Mesothelial cell of epicardium (in vitro differentiated cells): ENCODE data around the gene LUC7L3. TPM values are rescaled to one million over a fixed set of nuclear protein-coding genes. Genes with fewer than 3 reads are reported as not detected.

Experiments
- DNase-seq, 2 experiments: peaks; one replicate each; pipeline ENCODE4 v3.0.0; 2021; ENCODE audit warnings: low spot score in 2 of 2; ENCODE audit not compliant: unreplicated experiment in 2 of 2
- H3K27ac Mint-ChIP-seq: 2 replicates; pipeline ENCODE4 v1.8.0; 2021; ENCODE audit warnings: mixed read lengths
- H3K27me3 Mint-ChIP-seq: 2 replicates; pipeline ENCODE4 v1.8.0; 2021; ENCODE audit warnings: low read depth, mixed read lengths
- H3K36me3 Mint-ChIP-seq: 2 replicates; pipeline ENCODE4 v1.8.0; 2021; ENCODE audit warnings: mixed read lengths
- H3K4me1 Mint-ChIP-seq: 2 replicates; pipeline ENCODE4 v1.8.0; 2021; ENCODE audit warnings: mixed read lengths
- H3K4me3 Mint-ChIP-seq: 2 replicates; pipeline ENCODE4 v1.8.0; 2021; ENCODE audit warnings: mild to moderate bottlenecking, moderate library complexity, mixed read lengths
- H3K9me3 Mint-ChIP-seq: 2 replicates; pipeline ENCODE4 v1.8.0; 2021; ENCODE audit warnings: mixed read lengths
- total RNA-seq: library from RNA; stranded (reverse); gene quantifications from 3 replicates; pipeline ENCODE4 v1.2.1, GENCODE V29; 2021
- TF ChIP-seq, protein P1 (sequence below): fragments of 200-600 bp; sonication (generic); IDR thresholded peaks from one replicate; pipeline ENCODE4 v1.5.0; 2021; ENCODE audit warnings: antibody characterized with exemption; ENCODE audit not compliant: unreplicated experiment

LUC7L3 gene
- total RNA-seq, 1 donor from 2014 or later: 261 TPM

GRCh38 chr17:50681263-50682200 is 37.9 kb upstream of the LUC7L3 start:
- DNase-seq: peak in 1 of 2 experiments; percentile 60
- Mint-ChIP-seq H3K27me3 (no peaks in the 10 kb centered on the region), H3K36me3 (no peaks in the 10 kb centered on the region), H3K4me3 (no peak overlapping the region), H3K27ac (no peak overlapping the region), H3K4me1 (peaks cover 11% of the 10 kb centered on the region), H3K9me3 (no peaks in the 10 kb centered on the region)
- TF ChIP-seq, protein P1, sequence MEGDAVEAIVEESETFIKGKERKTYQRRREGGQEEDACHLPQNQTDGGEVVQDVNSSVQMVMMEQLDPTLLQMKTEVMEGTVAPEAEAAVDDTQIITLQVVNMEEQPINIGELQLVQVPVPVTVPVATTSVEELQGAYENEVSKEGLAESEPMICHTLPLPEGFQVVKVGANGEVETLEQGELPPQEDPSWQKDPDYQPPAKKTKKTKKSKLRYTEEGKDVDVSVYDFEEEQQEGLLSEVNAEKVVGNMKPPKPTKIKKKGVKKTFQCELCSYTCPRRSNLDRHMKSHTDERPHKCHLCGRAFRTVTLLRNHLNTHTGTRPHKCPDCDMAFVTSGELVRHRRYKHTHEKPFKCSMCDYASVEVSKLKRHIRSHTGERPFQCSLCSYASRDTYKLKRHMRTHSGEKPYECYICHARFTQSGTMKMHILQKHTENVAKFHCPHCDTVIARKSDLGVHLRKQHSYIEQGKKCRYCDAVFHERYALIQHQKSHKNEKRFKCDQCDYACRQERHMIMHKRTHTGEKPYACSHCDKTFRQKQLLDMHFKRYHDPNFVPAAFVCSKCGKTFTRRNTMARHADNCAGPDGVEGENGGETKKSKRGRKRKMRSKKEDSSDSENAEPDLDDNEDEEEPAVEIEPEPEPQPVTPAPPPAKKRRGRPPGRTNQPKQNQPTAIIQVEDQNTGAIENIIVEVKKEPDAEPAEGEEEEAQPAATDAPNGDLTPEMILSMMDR: peak; percentile 34

DNA sequence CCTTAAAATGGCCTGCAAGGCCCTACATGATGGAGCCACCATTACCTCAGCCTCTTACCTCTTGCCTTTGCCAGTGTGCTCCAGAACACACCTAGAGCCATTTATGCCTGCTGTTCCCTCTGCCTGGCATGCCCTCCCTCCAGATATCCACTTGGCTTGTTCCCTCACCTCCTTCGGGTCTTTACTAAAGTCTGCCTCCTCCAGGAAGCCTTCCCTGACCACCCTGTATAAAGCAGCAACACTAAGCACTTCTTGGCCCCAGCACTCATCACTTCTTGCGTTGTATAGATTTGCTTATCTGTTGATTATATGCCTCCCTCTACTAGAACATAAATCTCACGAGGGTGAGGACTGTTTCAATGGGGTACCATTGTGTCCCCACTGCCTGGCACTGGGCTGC is 37.0 kb upstream of the LUC7L3 start:
- no peaks in the 10 kb centered on the region for H3K36me3 Mint-ChIP-seq
- no peaks in the 10 kb centered on the region for H3K9me3 Mint-ChIP-seq
- TF ChIP-seq, protein P1: no peak
- H3K27ac Mint-ChIP-seq: no peak overlapping the region
- peaks cover 16% of the 10 kb centered on the region for H3K4me1 Mint-ChIP-seq
- no peaks in the 10 kb centered on the region for H3K27me3 Mint-ChIP-seq
- DNase-seq: no peak
- H3K4me3 Mint-ChIP-seq: no peak overlapping the region

DNA sequence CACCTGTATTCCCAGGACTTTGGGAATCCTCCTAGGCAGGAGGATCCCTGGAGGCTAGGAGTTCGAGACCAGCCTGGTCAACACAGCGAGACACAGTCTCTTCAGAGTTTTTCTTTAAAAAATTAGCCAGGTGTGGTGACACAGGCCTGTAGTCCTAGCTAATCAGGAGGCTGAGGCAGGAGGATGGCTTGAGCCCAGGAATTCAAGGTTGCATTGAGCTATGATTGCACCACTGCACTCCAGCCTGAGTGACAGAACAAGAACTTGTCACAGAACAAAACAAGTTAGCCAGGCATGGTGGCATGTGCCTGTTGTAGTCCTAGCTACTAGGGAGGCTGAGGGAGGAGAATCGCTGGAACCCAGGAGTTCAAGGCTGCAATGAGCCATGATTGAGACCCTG is 36.5 kb upstream of the LUC7L3 start:
- no peaks in the 10 kb centered on the region for H3K9me3 Mint-ChIP-seq
- H3K36me3 Mint-ChIP-seq: no peaks in the 10 kb centered on the region
- no peak overlapping the region for H3K27ac Mint-ChIP-seq
- no peaks in the 10 kb centered on the region for H3K27me3 Mint-ChIP-seq
- TF ChIP-seq, protein P1: no peak
- no peak for DNase-seq
- no peak overlapping the region for H3K4me3 Mint-ChIP-seq
- peaks cover 16% of the 10 kb centered on the region for H3K4me1 Mint-ChIP-seq

- Mint-ChIP-seq H3K9me3 (no peaks in the 10 kb centered on the region), H3K36me3 (no peaks in the 10 kb centered on the region), H3K4me3 (no peak overlapping the region), H3K4me1 (peaks cover 16% of the 10 kb centered on the region), H3K27ac (no peak overlapping the region), H3K27me3 (no peaks in the 10 kb centered on the region)
- no peak for DNase-seq
- TF ChIP-seq, protein P1: no peak
Observed at GRCh38 chr17:50683434-50684287, 35.7 kb upstream of the LUC7L3 start.

DNA sequence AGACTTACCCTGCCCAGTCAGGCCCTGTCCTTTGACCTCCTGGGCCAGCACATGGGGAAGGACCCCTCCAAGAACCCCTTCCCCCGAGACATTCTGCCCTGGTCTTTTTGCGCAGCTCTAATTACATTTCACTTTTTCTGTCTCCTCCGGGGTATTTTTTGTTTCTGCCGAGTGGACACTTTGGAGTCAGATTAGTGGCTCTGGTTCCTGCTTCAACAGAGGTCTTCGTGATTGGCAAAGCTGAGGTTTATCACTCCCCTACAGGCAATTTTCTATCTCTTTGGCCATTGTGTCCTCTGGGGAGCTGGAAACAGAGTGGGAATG is 35.2 kb upstream of the LUC7L3 start:
- H3K27me3 Mint-ChIP-seq: no peaks in the 10 kb centered on the region
- no peaks in the 10 kb centered on the region for H3K9me3 Mint-ChIP-seq
- H3K4me3 Mint-ChIP-seq: no peak overlapping the region
- TF ChIP-seq, protein P1: no peak
- H3K4me1 Mint-ChIP-seq: peaks cover 16% of the 10 kb centered on the region
- no peaks in the 10 kb centered on the region for H3K36me3 Mint-ChIP-seq
- no peak overlapping the region for H3K27ac Mint-ChIP-seq
- no peak for DNase-seq
